RWPE2 (cell line): ENCODE data around the gene EFHD1.

ENCODE experiments used
- ATAC-seq: fragments of 200-7000 bp; cut with Tn5 transposase; 3 replicates; pipeline ENCODE4 v1.9.1; 2021; ENCODE audit warnings: low read depth
- DNase-seq: peaks from one replicate; pipeline ENCODE4 v3.0.0-alpha.2; 2020; ENCODE audit warnings: low spot score
- H3K27ac ChIP-seq: fragments of 450-650 bp; 2 replicates; pipeline ENCODE4 v1.5.1; 2017; ENCODE audit warnings: mild to moderate bottlenecking; ENCODE audit not compliant: poor library complexity, severe bottlenecking
- H3K27me3 ChIP-seq: fragments of 250-450 bp; sonication (Bioruptor Pico); 2 replicates; pipeline ENCODE4 v1.5.1; 2021; ENCODE audit warnings: mild to moderate bottlenecking, moderate library complexity; ENCODE audit not compliant: insufficient read depth, poor library complexity, severe bottlenecking
- H3K36me3 ChIP-seq: fragments of 250-450 bp; sonication (Bioruptor Pico); 2 replicates; pipeline ENCODE4 v1.5.1; 2020; ENCODE audit warnings: low read depth, mild to moderate bottlenecking, moderate library complexity
- H3K4me1 ChIP-seq: fragments of 250-450 bp; sonication (Bioruptor Pico); 2 replicates; pipeline ENCODE4 v1.5.1; 2021; ENCODE audit warnings: mild to moderate bottlenecking, moderate library complexity; ENCODE audit not compliant: insufficient read depth, poor library complexity, severe bottlenecking
- H3K4me3 ChIP-seq: fragments of 250-450 bp; sonication (Bioruptor Pico); 2 replicates; pipeline ENCODE4 v1.5.1; 2021; ENCODE audit warnings: mild to moderate bottlenecking, moderate library complexity; ENCODE audit not compliant: severe bottlenecking
- H3K9me3 ChIP-seq: fragments of 250-450 bp; sonication (Bioruptor Pico); 2 replicates; pipeline ENCODE4 v1.5.1; 2021; ENCODE audit warnings: mild to moderate bottlenecking, moderate library complexity; ENCODE audit not compliant: severe bottlenecking
- CTCF ChIP-seq: fragments of 450-650 bp; IDR thresholded peaks from one replicate; pipeline ENCODE4 v1.5.1; 2017; ENCODE audit warnings: mild to moderate bottlenecking, moderate library complexity; ENCODE audit not compliant: poor library complexity, severe bottlenecking

EFHD1 gene

GRCh38 chr2:232721882-232722281 lies 88.5 kb downstream of the EFHD1 start:
- Histone ChIP-seq H3K36me3 (peaks cover 48% of the 10 kb centered on the region), H3K27me3 (no peaks in the 10 kb centered on the region), H3K9me3 (no peaks in the 10 kb centered on the region), H3K4me3 (no peak overlapping the region), H3K4me1 (no peaks in the 10 kb centered on the region), H3K27ac (no peak overlapping the region)
- no peak for DNase-seq
- ATAC-seq: no peak
- no peak for TF ChIP-seq CTCF

- no peaks in the 10 kb centered on the region for H3K4me1 ChIP-seq
- no peaks in the 10 kb centered on the region for H3K27me3 ChIP-seq
- peaks cover 53% of the 10 kb centered on the region for H3K36me3 ChIP-seq
- H3K9me3 ChIP-seq: no peaks in the 10 kb centered on the region
- DNase-seq (no peak), ATAC-seq (no peak)
- no peak overlapping the region for H3K27ac ChIP-seq
- no peak for TF ChIP-seq CTCF
- no peak overlapping the region for H3K4me3 ChIP-seq
Observed at GRCh38 chr2:232723027-232723426, 89.6 kb downstream of the EFHD1 start.

- Histone ChIP-seq H3K4me3 (no peak overlapping the region), H3K27me3 (no peaks in the 10 kb centered on the region), H3K36me3 (peaks cover 67% of the 10 kb centered on the region), H3K27ac (no peak overlapping the region), H3K9me3 (no peaks in the 10 kb centered on the region), H3K4me1 (peaks cover 11% of the 10 kb centered on the region)
- ATAC-seq (no peak), DNase-seq (no peak)
- no peak for TF ChIP-seq CTCF
Observed at GRCh38 chr2:232728785-232729184, 95.4 kb downstream of the EFHD1 start.

- peak overlapping the region; percentile 34 for H3K27ac ChIP-seq
- H3K36me3 ChIP-seq: peaks cover 67% of the 10 kb centered on the region
- no peaks in the 10 kb centered on the region for H3K27me3 ChIP-seq
- no peak for TF ChIP-seq CTCF
- ATAC-seq (peak; percentile 50; the same call in 2 of the 3 replicates), DNase-seq (no peak)
- H3K9me3 ChIP-seq: no peaks in the 10 kb centered on the region
- peaks cover 11% of the 10 kb centered on the region for H3K4me1 ChIP-seq
- H3K4me3 ChIP-seq: no peak overlapping the region
Observed at GRCh38 chr2:232731470-232731869, 98.1 kb downstream of the EFHD1 start.
